HepG2 (cell line): ENCODE data around the gene CENPP. TPM values are rescaled to one million over a fixed set of nuclear protein-coding genes. Genes with fewer than 3 reads are reported as not detected.

ENCODE experiments used
- ATAC-seq: fragments of 200-7000 bp; cut with Tn5 transposase; 3 replicates; pipeline ENCODE4 v1.9.1; 2020; ENCODE audit warnings: mild to moderate bottlenecking, moderate library complexity
- BruUV-seq: library from RNA; stranded (reverse); fragments of 400-500 nt; replicated peaks from 2 replicates; lab custom pipeline; 2021; lab: Mats Ljungman, UMichigan
- CTCF ChIA-PET: fragments of 300-600 bp; formaldehyde crosslinking; extraction: SDS; loops from one replicate; lab custom pipeline; 2021; ENCODE audit warnings: low total read pairs, inconsistent platforms, low intra/inter-chr PET ratio; lab: Yijun Ruan, JAX
- POLR2A ChIA-PET: fragments of 350-600 bp; sonication (Branson Sonifier 250); formaldehyde crosslinking; loops from one replicate; lab custom pipeline; 2020; ENCODE audit warnings: antibody characterized with exemption, inconsistent platforms; lab: Yijun Ruan, JAX
- DNase-seq: peaks from one replicate; pipeline ENCODE4 v3.0.0-alpha.2; 2015; ENCODE audit warnings: low spot score
- FAIRE-seq: peaks from 3 replicates; lab custom pipeline; 2011; peaks lifted over from hg19 to GRCh38; lab: Jason Lieb, UNC
- H2AFZ ChIP-seq: one replicate; pipeline ENCODE4 v1.6.1; 2011; ENCODE audit warnings: low read length, inconsistent platforms
- H3K27ac ChIP-seq: fragments of 300-600 bp; 3 replicates; pipeline ENCODE4 v1.8.0; 2011; ENCODE audit warnings: mixed run types, mild to moderate bottlenecking, mixed read lengths, low read length, inconsistent platforms; ENCODE audit not compliant: insufficient read depth; ENCODE audit errors: extremely low read length
- H3K27me3 ChIP-seq, 2 experiments: fragments of 200-600 bp in 1 of 2; 2 replicates in 1 of 2; 3 replicates in 1 of 2; pipeline versions ENCODE4 v1.6.0 to v1.8.0; 2011; ENCODE audit warnings: low read length in 2 of 2, mild to moderate bottlenecking in 2 of 2, moderate library complexity in 2 of 2, inconsistent platforms in 1 of 2; ENCODE audit not compliant: insufficient read depth in 2 of 2, control insufficient read depth in 1 of 2
- H3K36me3 ChIP-seq, 2 experiments: fragments of 200-600 bp in 1 of 2; replicated peaks in 1 of 2; 2 replicates in 1 of 2; 3 replicates in 1 of 2; pipeline versions ENCODE4 v1.5.1 to v1.8.0; 2011; ENCODE audit warnings: low read length in 2 of 2, inconsistent platforms in 1 of 2; ENCODE audit not compliant: insufficient read depth in 2 of 2, control insufficient read depth in 1 of 2
- H3K4me1 ChIP-seq: 2 replicates; pipeline ENCODE4 v1.5.1; 2012; ENCODE audit warnings: low read length, inconsistent platforms; ENCODE audit not compliant: insufficient read depth
- H3K4me2 ChIP-seq: 2 replicates; pipeline ENCODE4 v1.6.0; 2011; ENCODE audit warnings: low read depth, low read length, inconsistent platforms
- H3K4me3 ChIP-seq, 3 experiments: fragments of 200-600 bp in 1 of 3; sonication (generic), shearing (Covaris generic) in 1 of 3; replicated peaks in 1 of 3; 2 replicates each; pipeline ENCODE4 v1.5.1; 2011 to 2016; ENCODE audit warnings: low read length in 3 of 3, inconsistent platforms in 2 of 3, low read depth in 2 of 3, mild to moderate bottlenecking in 2 of 3, control low read depth in 1 of 3, mixed read lengths in 1 of 3; ENCODE audit not compliant: insufficient read depth in 1 of 3
- H3K79me2 ChIP-seq: one replicate; pipeline ENCODE4 v1.6.1; 2011; ENCODE audit warnings: low read length, inconsistent platforms; ENCODE audit not compliant: insufficient read depth
- H3K9ac ChIP-seq: 2 replicates; pipeline ENCODE4 v1.6.0; 2011; ENCODE audit warnings: mild to moderate bottlenecking, low read depth, low read length, inconsistent platforms; ENCODE audit not compliant: insufficient read depth
- H3K9me3 ChIP-seq: 2 replicates; pipeline ENCODE4 v1.5.1; 2012; ENCODE audit warnings: mild to moderate bottlenecking, low read length
- H4K20me1 ChIP-seq: 2 replicates; pipeline ENCODE4 v1.6.0; 2011; ENCODE audit warnings: inconsistent platforms, mild to moderate bottlenecking, low read length, moderate library complexity; ENCODE audit not compliant: insufficient read depth
- ATRX ChIP-seq: sonication (generic); formaldehyde crosslinking; IDR thresholded peaks from 2 replicates; pipeline ENCODE4 v1.4.0; 2020; ENCODE audit warnings: missing genetic modification reagents, borderline replicate concordance
- FUBP1 ChIP-seq: sonication (generic); formaldehyde crosslinking; IDR thresholded peaks from 2 replicates; pipeline ENCODE4 v1.5.1; 2020; ENCODE audit warnings: missing genetic modification reagents, mild to moderate bottlenecking, borderline replicate concordance
- ISX ChIP-seq: sonication (generic); formaldehyde crosslinking; conservative IDR thresholded peaks from 2 replicates; pipeline ENCODE4 v1.5.0; 2020; ENCODE audit warnings: missing genetic modification reagents
- PRDM15 ChIP-seq: sonication (generic); formaldehyde crosslinking; IDR thresholded peaks from 2 replicates; pipeline ENCODE4 v1.4.0; 2020; ENCODE audit warnings: missing genetic modification reagents
- PTBP1 ChIP-seq: fragments of 200-400 bp; formaldehyde crosslinking; IDR thresholded peaks from 2 replicates; pipeline ENCODE4 v1.6.1; 2018; ENCODE audit warnings: low read length, low read depth; ENCODE audit not compliant: poor library complexity, severe bottlenecking
- RNF2 ChIP-seq: fragments of 450-650 bp; conservative IDR thresholded peaks from 2 replicates; pipeline ENCODE4 v1.6.1; 2016; ENCODE audit warnings: low read depth
- RXRA ChIP-seq: sonication (generic); formaldehyde crosslinking; IDR thresholded peaks from 2 replicates; pipeline ENCODE4 v1.5.1; 2020; ENCODE audit warnings: missing genetic modification reagents
- SKI ChIP-seq: fragments of 450-650 bp; IDR thresholded peaks from one replicate; pipeline ENCODE4 v1.6.1; 2018; ENCODE audit warnings: mild to moderate bottlenecking; ENCODE audit not compliant: partially characterized antibody
- SPEN ChIP-seq: sonication (generic); formaldehyde crosslinking; IDR thresholded peaks from 2 replicates; pipeline ENCODE4 v1.5.1; 2020; ENCODE audit warnings: low read depth, mild to moderate bottlenecking, missing genetic modification reagents
- ZBTB2 ChIP-seq: sonication (generic); formaldehyde crosslinking; IDR thresholded peaks from 2 replicates; pipeline ENCODE4 v1.8.0; 2022; ENCODE audit warnings: low read depth, missing genetic modification reagents
- ZNF546 ChIP-seq: sonication (generic); formaldehyde crosslinking; conservative IDR thresholded peaks from 2 replicates; pipeline ENCODE4 v1.8.1; 2023; ENCODE audit warnings: mild to moderate bottlenecking, missing genetic modification reagents
- ZNF605 ChIP-seq: sonication (generic); formaldehyde crosslinking; IDR thresholded peaks from 2 replicates; pipeline ENCODE4 v1.8.0; 2022; ENCODE audit warnings: mild to moderate bottlenecking, missing genetic modification reagents
- ZNF678 ChIP-seq: sonication (generic); formaldehyde crosslinking; IDR thresholded peaks from 2 replicates; pipeline ENCODE4 v1.4.0; 2020; ENCODE audit warnings: mild to moderate bottlenecking, missing genetic modification reagents
- WGBS: methylation state at CpG from one replicate; pipeline ENCODE4 v1.1.6; 2017; ENCODE audit warnings: low lambda C conversion rate; 5-methylcytosine and 5-hydroxymethylcytosine counted together
- in situ Hi-C: cut with HindIII; loops from 2 replicates; pipeline ENCODE4 v1.10.0; 2017; ENCODE audit warnings: low pct_unique_long_range_greater_than_20kb; ENCODE audit not compliant: extremely low pct_ligation_motif_present
- intact Hi-C: fragments of 100-400 bp; cut with micrococcal nuclease; formaldehyde crosslinking; loops from one replicate; pipeline ENCODE4 v1.10.0; 2022; ENCODE audit not compliant: unreplicated experiment
- polyA plus RNA-seq, 8 experiments: library from polyadenylated mRNA; depleted of rRNA in 3 of 8; stranded (reverse) in 7 of 8; unstranded in 1 of 8; fragments of >200 nt; fragmentation: Illumina TruSeq in 4 of 8; extraction: Trizol in 4 of 8; gene quantifications; 2 replicates each; pipeline versions ENCODE4 v1.2.1 to v1.2.3, GENCODE V29; 2011 to 2016; ENCODE audit warnings: low read depth in 4 of 8, missing spikeins in 1 of 8, mixed read lengths in 1 of 8; ENCODE audit not compliant: insufficient read depth in 1 of 8
- total RNA-seq, 5 experiments: library from RNA; depleted of rRNA; stranded (reverse); fragments of >200 nt; fragmentation: Illumina TruSeq; extraction: Trizol; gene quantifications; 2 replicates each; pipeline ENCODE4 v1.2.3, GENCODE V29; 2016; ENCODE audit warnings: low read depth in 1 of 5
- TF ChIP-seq, protein P1 (sequence below): sonication (generic); formaldehyde crosslinking; IDR thresholded peaks from 2 replicates; pipeline ENCODE4 v1.4.0; 2020; ENCODE audit warnings: missing genetic modification reagents, borderline replicate concordance

The CENPP gene
- total and polyA plus RNA-seq, 2 of the 13 experiments (the other 11 are each of a cell fraction or from before 2014, with no cell fraction given): 2.0 to 11.4 TPM

DNA sequence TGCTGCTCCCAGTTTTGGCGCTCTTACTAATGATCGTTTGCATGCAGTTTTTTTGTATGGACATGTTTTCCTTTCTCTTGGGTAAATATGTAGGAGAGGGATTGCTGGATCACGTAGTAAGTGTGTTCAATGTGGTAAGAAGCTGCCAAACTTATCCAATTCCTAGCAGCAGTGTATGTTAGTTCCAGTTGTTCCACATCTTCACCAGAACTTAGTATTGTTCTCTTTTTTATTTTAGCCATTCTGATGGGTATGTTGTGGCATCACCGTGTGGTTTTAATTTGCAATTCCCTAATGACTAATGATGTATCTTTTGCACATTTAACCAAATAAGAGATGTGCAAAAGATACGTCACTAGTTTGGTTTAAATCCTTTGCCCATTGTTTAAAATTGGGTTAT lies 278.2 kb downstream of the CENPP start:
- 85% methylated on average over 5 of the region's 5 CpGs for WGBS
- Histone ChIP-seq H3K9me3 (no peaks in the 10 kb centered on the region), H3K4me1 (peaks cover 52% of the 10 kb centered on the region), H2AFZ (no peak overlapping the region), H4K20me1 (no peaks in the 10 kb centered on the region), H3K27ac (no peak overlapping the region), H3K9ac (no peak overlapping the region), H3K79me2 (no peaks in the 10 kb centered on the region), H3K4me3 (no peak overlapping the region), H3K27me3 (no peaks in the 10 kb centered on the region), H3K4me2 (no peak overlapping the region), H3K36me3 (no peaks in the 10 kb centered on the region)
- ATAC-seq (no peak), DNase-seq (no peak), FAIRE-seq (no peak)
- in situ Hi-C loops (no loop called here), intact Hi-C loops (no loop called here)
- no peak for TF ChIP-seq PRDM15 (CRISPR knock-in tag)
- no peak for TF ChIP-seq FUBP1 (CRISPR knock-in tag)
- TF ChIP-seq SKI: no peak
- TF ChIP-seq ATRX (CRISPR knock-in tag): no peak
- no peak for TF ChIP-seq SPEN (CRISPR knock-in tag)
- TF ChIP-seq ZNF678: no peak
- TF ChIP-seq, protein P1, sequence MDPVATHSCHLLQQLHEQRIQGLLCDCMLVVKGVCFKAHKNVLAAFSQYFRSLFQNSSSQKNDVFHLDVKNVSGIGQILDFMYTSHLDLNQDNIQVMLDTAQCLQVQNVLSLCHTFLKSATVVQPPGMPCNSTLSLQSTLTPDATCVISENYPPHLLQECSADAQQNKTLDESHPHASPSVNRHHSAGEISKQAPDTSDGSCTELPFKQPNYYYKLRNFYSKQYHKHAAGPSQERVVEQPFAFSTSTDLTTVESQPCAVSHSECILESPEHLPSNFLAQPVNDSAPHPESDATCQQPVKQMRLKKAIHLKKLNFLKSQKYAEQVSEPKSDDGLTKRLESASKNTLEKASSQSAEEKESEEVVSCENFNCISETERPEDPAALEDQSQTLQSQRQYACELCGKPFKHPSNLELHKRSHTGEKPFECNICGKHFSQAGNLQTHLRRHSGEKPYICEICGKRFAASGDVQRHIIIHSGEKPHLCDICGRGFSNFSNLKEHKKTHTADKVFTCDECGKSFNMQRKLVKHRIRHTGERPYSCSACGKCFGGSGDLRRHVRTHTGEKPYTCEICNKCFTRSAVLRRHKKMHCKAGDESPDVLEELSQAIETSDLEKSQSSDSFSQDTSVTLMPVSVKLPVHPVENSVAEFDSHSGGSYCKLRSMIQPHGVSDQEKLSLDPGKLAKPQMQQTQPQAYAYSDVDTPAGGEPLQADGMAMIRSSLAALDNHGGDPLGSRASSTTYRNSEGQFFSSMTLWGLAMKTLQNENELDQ (CRISPR knock-in tag): no peak
- TF ChIP-seq ZNF605 (CRISPR knock-in tag): no peak
- TF ChIP-seq ISX: no peak
- no peak for TF ChIP-seq PTBP1
- TF ChIP-seq RXRA (CRISPR knock-in tag): no peak
- TF ChIP-seq ZNF546: no peak
- TF ChIP-seq ZBTB2 (CRISPR knock-in tag): no peak
- no peak for TF ChIP-seq RNF2
- POLR2A ChIA-PET: interaction anchor here (1.4 kb wide), 1 partner anchor 8 kb away, joined by 3 read pairs; no protein-coding TSS in a partner anchor
- CTCF ChIA-PET: no interaction called here
- BruUV-seq: no TSS peak
